ENCODE measurements around the gene MIA3.
A peak's percentile ranks its signal among the peaks of the same experiment; 100 is the strongest.

MIA3 gene

DNA sequence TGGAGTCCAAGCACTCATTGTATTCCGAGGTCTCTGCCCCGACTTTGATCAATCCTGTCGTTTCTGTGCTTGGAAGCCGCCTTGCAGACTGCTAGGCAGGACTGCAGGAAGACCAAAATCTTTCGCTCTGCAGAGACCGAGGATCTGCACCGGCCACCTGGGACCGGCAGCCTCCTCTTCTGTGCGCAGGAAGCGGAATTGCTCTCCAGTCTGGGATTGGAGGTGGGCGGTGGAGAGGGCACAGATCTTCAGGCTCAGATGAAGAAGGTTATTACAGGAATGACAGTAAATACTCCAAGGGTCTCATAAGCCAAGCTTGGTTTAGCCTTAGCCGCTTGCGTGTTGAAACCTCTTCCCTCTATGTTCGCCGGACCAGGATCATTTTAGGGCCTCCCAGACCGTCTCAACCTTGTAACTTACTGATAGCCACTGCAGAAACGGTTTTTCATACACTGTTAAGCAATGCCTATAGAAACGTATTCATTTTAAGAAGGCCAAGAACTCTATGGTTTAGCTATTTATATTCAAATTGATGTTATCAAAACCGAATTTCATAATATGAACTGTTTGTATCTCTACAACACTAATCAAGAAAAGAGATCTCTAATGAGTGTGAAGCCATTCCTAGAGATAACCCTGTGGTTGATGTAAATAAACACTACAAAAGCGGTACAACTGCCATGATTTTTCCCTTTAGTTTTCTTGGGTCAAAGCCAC lies 1.1 kb downstream of the MIA3 start:
- no peak for DNase-seq

DNA sequence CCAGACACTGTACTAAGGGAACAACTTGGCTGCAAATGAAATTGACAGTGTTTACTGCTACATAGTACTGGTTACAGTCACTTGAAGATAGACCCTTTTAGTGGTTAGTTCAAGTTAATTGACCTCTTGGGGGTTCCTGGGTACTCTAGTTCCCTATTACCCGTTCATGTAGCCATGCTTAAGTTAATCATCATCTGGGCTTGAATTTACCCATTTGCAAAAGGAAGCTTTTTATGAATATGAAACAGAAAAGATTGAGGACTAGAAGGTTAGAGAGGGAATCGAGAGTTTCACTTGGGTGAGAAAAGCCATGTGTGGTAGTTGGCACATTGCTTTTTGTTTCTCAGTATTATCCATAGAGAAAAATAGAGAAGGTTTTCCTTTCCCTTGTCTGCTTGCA lies 2.7 kb downstream of the MIA3 start:
- DNase-seq = no peak

DNA sequence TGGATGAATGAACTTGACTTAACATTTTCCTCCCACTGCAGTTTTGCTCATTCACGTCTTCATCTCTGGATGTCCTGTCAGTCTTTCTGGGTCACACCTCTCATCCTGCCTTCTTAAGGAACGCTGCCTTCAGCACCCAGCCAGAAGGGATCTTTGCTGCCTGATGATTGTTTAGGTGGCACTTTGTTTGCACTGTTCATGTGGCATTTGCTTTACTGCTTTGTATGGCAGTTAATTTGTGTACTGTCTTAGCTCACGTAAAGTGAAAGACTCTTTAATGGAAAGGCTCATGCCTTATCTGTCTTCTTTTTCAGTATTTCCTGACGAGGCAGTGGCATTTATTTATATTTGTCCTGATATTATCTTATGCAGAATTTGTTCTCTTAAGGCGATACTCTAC lies 4.9 kb downstream of the MIA3 start:
- DNase-seq = no peak

DNA sequence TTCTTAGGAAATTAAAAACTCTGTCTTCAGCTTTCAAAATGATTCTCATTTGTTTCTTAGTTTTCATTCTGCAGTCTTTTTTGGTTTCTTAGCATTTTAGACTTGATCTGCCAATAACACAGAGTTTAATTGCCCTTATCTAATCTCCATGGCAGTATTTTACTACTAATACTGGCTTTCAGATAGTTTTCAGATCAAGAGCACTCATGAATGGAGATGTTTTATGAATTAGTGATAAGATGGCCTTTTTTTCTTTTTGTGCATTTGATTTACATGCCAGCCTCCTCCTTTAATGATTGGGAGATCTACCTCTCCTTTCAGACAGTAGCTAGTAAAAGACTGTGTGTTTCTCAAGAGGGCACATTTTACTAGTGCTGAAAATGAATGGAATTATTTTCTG lies 5.6 kb downstream of the MIA3 start:
- no peak for DNase-seq

DNA sequence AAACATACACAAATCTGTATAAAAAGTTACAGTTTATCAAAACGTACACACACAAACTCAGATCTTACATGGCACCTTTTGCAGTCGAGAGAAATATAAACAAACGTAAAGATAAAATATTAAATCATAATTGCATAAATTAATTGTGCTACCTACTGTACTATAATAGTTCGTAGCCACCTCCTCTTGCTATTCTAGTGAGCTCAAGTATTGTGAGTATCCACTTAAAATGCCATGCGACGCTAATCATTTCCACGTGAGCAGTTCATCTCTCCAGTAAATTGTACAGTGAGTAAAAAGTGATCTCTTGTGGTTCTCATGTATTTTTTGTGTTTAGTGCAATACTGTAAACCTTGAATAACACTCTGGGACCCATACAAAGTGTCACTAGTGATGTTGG lies 6.3 kb downstream of the MIA3 start:
- no peak for DNase-seq

DNA sequence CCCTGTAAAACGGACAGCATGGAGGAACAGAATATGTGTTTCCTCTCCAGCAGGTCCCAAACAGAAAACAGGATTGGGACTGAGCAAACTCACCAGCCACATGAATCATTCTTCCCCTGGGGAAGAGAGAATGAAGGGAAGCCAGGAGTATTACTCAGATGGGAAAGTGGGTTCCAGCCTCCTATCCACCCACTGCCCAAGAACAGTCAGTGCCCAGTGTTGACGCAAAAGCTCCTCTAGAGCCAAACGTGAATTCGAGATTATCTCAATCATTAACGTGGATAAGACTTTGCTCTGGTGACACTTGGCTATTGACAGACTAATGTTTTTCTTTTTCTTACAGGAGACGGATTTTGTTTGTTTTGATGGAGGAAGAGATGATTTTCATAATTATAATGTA lies 9.3 kb downstream of the MIA3 start:
- DNase-seq = no peak

DNA sequence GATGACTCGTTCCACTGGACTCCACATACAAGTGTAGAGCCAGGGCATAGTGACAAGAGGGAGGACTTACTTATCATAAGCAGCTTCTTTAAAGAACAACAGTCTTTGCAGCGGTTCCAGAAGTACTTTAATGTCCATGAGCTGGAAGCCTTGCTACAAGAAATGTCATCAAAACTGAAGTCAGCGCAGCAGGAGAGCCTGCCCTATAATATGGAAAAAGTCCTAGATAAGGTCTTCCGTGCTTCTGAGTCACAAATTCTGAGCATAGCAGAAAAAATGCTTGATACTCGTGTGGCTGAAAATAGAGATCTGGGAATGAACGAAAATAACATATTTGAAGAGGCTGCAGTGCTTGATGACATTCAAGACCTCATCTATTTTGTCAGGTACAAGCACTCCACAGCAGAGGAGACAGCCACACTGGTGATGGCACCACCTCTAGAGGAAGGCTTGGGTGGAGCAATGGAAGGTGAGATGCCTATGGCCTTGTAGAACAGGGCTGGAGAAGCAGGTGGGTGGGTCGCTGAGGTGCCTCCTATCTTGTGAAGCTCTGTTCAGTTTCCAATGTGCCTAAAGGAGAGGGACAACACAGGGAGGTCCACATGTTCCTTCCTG lies 12.1 kb downstream of the MIA3 start:
- DNase-seq = no peak

DNA sequence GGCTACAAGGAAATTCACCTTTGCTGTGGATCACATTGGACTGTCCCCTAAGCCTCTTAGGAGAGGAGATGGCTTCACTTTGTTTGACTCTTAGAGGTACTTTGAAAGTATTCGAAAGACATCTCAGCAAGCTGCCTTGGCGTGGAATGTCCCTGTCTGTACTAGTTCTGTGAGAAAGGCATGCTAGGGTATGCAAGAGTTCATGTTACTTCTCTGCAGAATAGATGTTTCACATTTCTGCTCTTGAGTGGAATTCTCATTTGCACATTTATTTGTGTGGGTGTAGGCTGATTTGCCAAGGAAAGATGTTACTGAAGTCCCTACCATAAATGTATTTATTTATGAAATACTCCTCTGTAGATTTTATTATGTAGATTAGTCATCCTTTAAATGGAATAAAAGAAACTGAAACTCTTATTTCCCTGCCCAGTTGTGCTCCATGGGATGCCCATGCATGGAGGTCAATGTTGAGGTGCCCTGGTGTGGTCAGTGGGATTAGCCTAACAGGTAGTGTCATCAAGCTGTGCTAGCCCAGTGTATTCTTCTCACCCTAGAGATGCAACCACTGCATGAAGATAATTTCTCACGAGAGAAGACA lies 13.8 kb downstream of the MIA3 start:
- no peak for DNase-seq

DNA sequence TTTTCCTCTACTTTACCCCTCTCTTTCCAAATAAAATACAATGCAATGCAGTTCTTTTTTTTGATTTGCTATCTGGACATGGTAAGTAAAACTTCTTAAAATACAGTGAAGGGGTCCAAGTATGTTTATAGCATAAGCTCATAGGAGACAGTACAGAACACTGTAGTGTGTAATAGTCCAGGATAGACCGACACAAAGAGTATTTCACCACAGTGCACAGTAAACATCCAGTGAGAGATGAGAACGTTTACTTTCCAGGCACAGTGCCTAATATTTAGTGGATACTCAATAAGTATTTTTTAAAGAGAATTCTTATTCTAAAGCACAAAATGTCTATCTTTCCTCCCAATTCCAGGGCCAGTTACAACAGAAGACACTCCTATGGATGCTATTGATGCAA lies 14.9 kb downstream of the MIA3 start:
- no peak for DNase-seq

DNA sequence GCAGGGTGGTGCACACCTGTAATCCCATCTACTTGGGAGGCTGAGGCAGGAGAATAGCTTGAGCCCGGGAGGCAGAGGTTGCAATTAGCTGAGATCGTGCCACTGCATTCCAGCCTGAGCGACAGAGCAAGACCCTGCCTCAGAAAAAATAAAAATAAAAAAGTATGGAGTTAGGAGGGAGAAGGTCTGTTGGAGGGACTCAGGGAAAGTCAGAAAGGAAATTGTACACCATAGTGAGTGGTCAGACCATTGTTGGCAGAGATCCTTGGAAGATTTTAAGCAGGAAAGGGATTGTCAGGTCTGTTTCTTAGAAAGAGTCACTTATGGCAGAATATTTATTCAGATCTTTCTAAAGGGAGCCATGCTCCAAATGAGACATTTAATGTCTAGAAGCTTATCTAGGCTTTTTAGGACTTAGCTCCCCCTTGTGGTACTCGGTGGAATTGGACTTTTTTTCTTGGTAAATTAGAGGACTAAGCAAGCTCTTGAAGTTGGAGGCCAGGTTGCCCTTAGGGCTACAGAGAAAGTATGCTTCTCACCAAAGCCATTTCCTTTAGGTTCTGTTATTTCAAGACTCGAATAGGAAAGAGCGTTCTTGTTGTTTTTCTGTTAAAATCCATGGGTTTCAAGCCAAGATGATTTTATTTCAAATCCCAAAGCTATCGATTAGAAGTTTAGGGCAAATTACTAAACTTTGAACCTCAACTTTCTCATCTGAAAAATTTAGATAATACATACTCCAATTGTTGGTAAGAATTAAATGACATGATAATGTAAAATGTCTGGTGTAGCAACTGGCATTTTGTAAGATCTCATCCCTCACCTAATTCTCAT lies 16.5 kb downstream of the MIA3 start:
- DNase-seq = peak; percentile 51

DNA sequence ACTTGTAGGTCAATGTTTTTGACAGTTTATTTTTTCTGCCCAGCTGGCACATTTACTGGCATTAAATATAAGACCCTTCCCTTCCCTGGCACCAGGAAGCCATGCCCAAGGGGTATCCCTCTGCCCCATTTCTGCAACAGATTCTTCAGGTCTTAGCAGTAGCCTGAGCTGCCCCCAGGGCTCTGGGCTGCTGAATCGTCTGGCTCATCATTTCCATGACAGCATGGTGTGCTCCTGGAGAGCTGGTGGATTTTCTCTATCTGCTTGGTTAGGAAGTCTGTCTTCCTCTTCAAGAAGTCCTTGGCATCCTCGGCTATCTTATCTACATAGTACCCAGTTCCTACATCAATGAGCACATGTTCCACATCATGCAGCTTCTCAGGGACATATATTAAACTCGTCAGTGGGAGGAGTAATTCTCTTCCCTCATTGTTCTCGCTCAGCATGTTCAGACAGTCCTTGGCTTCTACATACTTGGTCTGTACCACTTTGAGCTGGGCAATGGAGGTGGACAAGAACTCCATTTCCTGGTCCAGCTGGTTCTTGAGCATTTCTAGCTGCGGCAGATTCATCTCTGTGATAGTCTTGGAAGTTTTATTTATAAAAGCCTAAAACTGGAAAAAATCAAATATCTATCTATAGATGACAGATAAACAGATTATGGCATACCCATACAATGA lies 23.5 kb downstream of the MIA3 start:
- no peak for DNase-seq

DNA sequence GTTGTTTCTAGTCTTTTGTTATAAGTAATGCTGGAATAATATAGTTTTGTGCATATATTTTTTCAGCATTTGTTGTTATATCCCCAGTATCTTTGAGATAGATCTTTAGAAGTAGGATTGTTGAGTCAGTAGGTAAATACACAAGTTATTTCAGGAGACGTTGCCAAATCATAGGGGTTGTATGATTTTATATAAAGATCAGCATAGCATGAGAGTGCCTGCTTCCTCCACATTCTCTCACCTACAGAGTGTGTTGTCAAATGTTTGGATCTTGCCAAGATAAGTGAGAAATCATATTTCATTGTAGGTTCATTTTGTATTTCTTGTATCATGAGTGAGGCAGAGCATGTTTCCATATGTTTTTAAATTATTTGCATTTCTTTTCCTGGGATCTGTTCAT lies 24.6 kb downstream of the MIA3 start:
- no peak for DNase-seq

DNA sequence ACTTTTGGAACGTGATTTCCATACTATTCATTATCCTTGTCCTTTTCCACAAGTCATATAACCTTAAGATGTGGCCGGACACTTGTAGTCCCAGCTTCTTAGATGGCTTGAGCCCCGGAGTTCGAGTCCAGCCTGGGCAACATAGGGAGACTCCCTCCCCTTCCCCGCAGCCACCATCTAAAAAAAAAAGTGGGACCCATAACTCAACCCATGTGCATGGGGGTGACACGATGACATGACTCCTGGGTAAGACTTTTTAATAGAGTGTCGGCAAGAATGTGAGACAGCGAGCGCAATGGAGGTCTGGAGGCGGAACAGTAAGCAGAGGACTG lies 25.7 kb downstream of the MIA3 start:
- DNase-seq = no peak

DNA sequence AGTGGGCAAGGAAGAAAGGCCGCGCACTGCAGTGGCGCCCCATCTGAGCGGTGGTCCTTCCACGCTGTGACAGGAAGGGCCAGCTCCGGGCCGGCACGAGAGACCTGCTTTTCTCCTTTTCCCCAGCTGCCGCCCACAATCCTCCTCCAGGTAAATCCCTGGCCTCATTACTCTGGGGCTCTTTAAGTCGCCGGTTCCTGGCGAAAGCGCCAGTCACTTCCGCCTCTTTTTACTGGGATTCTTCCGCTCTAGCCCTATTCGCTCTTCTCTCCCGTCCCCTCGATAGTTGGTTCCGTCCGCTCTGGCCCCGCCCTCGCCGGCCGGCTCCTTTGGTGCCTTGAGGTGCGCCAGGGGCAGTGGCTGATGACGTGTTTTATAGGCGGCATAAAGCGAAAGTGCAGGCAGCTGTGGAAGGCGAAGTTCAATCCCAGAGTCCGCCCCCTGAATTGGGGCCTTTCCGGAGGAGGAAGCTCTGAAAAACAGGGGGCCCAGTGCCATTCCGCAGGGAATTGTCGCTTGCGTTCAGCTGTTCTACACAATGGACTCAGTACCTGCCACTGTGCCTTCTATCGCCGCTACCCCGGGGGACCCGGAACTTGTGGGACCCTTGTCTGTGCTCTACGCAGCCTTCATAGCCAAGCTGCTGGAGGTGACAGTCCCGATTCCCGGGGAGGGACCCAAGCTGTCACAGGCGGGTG lies 26.2 kb downstream of the MIA3 start:
- peak; percentile 95 for DNase-seq

DNA sequence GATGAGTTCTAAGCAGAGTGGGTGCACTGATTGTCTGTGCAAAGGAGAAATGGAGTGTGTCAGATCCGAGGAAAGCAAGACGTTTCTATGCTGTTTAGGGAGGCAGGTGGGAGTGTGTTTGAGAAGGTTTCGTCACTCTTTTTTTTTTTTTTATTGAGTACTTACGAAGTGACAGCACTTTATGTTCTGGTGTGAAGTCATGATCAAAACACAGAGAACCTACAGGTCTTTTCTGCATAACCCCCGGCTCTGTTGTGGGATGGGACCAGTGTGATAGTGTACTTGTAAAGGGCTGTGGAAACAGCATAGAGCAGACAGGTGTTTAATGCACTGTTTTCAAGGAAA lies 26.7 kb downstream of the MIA3 start:
- peak; percentile 33 for DNase-seq

DNA sequence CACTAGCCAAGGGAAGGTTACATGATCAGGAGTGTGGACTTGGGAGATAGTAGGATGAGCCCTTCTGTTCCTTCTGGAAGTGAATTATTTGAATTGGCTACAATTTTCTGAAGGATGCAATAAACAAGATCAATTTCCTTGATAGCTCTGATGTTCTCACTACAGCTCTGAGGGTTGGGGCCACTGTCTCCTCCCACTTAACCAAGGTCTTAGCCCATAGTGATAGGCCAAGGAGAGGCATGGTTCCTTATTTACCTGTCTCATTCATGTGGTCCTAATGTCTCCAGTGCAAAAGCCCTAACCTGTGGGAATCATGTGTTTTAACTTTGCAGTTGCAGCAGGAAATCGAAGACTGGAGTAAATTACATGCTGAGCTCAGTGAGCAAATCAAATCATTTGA lies 34.8 kb downstream of the MIA3 start:
- DNase-seq = no peak

DNA sequence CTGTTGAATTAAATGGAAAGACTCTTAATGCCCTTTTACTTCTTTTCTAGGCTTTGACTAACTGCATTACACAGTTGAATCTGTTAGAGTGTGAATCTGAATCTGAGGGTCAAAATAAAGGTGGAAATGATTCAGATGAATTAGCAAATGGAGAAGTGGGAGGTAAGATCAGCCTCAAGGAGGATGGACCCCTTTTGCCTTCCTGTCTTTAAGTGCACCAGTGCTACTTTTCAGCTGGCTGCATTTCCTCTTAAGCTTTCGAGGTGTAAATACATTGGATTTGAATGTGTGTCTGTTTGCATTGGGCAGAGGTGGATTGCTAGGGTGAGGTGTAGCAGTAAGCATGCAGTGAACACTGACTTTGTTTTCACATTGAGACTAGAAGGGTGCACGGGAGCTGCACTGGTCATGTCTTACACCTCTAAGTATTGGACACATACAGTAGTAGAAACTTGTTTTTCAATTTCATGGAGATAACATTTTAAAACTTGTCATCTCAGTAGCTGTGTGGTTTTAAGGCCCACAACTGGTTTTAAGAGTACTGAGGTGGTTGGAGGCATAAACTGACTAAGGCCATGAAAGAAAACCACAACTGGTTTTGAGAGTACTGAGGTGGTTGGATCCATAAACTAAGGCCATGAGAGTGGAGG lies 35.4 kb downstream of the MIA3 start:
- no peak for DNase-seq

DNA sequence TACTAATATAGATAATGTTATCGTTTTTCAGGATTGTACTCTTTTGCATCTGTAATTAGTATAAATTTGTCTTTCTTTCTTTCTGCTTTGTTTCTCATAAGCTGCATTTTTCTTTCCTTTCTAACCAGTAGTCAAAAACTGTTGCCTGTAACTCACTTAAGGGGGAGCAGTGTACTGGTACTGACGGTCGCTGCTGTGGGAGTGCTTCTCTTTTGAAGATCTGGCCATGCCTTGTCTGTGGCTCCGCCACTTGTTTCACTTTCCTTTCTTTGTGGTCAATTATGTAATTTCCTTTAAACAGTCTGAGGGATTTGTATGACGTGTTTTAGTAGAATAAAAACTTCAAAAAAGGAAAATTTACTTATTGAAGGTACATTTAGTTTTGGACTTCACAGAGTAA lies 37.0 kb downstream of the MIA3 start:
- DNase-seq = peak; percentile 57

DNA sequence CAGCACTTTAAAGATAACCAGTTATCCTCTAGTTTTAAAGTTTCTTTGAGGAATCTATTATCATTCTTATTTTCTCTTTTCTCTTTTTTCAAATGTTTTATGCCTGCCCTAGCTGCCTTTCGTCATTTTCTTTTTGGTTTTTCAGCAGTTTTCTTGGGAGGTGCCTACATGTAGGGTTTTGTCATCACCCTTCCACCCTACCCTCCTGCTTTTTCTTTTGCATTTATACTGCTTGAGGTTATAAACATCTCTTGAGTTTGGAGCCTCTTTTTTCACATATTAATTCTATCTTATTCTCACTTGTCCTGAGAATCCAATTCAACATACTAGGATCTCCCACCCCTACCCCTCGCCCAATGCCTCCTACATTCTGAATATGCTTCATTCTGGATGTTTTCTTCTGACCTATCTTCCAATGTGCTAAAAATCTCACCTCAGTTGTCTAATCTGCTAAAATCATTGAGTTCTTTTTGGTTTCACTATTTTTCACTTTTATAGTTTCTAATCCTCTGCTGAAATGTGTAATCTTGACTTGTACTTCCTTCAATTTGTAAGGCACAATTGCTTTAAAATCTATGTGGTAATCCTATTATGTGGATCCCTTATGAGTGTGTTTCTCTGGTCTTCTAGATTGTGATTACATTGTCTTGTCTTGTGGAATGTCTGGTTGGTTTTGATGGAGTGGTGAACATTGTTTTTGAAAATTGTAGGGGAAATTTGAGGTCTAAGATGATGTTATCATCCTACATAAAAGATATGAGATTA lies 38.7 kb downstream of the MIA3 start:
- DNase-seq = no peak

DNA sequence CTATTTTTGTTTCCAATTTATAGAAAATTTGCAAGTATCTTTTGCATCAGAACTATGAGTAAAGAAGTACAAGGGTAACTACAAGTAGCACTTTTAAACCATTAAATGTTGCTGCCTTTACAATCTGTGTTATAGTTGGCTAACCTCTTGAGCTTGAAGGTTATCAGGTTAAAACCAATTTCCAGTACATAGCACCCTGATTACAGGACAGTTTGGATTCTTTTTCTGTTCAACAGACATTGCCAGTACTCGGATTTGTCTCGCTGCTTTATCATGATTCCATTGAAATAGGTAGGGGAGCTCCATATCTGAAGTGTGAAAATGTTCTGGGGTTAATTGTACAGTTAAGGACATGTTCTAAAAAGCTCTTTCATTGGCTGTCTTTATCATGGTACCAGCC lies 40.0 kb downstream of the MIA3 start:
- no peak for DNase-seq

DNA sequence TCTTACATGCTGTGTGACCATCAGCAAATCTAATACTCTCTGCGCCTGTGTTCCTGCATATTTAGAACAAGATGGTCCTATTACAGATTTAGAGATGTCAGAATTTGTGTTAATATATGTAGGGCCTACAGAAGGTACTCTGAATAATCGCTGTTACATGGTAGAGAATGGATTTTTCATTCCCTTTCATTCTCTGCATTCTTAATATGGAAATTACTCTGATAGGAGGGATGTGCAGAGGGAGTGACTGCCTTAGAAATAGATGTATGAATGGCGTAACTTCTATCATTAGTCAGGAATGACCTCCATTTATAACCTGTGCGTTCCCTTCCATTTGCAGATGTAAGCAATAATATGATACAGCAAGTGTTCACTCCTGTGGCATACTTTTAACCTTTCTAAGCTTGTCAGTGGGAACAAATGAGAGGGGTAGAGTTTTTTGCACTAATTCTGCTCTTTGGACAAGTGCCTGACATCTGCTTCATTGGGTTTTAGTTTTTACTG lies 45.6 kb downstream of the MIA3 start:
- DNase-seq = no peak

Measured in T-helper 9 cell (primary cell).